Activated CD4-positive, CD25-positive, alpha-beta regulatory T cell treated with anti-CD3 and anti-CD28 coated beads, Interleukin-2, amount 50 U/mL, for 16 hours (primary cell): ENCODE measurements around the gene CNTNAP1.
"Not testable (repeated sequence)": the region's sequence is repeated elsewhere in the genome, so short reads cannot be mapped to it uniquely, and the experiment has no call there.

Source experiments
- DNase-seq: peaks from one replicate; pipeline ENCODE4 v3.0.0-alpha.2; 2020; ENCODE audit warnings: low read depth, low spot score

Gene CNTNAP1

DNA sequence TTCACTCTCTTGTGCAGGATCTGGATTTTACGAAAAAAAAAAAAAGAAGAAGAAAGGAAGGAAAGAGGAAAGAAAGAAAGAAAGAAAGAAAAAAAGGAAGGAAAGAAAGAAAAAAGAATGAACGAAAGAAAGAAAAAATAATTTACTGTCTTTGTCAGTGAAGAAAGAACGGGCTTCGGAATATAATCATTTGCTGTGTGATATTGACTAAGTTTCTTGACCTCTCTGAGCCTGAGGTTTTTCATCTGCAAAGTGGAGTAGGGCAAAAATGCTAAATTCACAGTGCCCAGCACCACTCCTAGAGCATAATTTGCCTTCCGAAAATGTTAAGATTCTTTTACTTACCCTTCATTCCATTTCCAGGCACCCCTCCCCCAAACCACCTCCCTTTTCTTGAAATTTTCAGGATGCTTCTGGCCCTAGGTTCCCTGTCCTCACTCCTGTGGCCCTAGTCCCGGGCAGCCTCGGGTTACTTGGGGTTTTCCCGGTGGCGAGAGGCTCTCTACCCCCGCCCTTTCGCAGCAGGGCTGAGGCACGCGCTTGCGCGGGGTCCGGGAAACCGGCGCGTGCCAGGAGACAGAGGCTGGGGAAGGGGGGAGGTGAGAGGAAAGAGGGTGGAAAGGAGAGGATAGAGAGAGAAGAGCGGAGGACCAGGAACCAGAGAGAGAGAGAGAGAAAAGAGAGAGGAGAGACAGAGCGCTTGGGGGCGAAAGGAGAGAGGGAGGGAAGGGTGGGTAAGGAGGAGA is at the start of gene CNTNAP1:
TSS of gene CNTNAP1 (plus strand) at position 556 of the 746 bp plus-strand sequence. CDS start 299 bp downstream, outside the sequence.
- DNase-seq, result no peak

DNA sequence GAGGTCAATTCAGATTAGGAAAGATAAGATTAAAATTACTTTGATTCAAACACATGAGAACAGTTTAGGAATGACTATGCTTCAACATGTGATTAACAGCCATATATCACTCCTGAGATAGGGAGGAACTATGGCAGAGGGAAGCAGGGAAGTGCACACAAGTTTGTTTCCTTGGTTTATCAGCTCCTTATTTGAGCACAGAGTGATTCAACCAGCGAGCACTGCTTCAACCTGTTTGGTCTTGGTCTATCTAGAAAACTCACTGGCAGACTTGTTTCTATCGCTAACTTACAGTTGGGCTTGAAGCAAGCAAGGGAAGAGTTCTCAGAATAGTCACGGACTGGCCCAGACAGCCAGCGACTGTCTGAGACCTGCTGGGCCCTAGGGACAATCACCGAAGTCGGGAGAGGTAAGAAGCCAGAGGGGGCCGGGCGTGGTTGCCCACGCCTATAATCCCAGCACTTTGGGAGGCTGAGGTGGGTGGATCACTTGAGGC is 49.3 kb upstream of the CNTNAP1 start:
- DNase-seq, result no peak

DNA sequence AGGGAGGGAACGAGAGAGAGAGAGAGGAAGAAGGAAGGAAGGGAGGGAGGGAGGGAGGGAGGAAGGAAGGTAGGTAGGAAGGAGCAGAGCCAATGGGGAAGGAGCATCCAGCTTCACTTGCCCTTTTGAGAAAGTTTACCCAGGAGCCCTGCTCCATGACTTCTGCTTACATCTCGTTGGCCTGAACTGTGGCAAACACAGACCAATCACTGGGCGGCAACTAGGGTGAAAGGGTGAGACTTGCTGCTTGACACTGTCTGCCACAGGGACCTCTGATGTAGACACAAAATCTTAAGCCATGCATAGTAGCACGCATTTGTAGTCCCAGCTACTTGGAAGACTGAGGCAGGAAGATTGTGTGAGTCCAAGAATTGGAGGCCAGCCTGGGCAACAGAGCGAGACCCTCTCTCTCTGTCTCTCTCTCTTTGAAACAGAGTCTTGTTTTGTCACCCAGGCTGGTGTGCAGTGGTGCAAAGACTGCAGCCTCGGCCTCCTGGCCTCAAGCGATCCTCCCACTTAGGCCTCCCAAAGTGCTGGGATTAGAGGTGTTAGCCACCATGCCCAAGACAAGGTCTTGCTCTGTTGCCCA is 42.7 kb upstream of the CNTNAP1 start:
- no peak for DNase-seq

DNA sequence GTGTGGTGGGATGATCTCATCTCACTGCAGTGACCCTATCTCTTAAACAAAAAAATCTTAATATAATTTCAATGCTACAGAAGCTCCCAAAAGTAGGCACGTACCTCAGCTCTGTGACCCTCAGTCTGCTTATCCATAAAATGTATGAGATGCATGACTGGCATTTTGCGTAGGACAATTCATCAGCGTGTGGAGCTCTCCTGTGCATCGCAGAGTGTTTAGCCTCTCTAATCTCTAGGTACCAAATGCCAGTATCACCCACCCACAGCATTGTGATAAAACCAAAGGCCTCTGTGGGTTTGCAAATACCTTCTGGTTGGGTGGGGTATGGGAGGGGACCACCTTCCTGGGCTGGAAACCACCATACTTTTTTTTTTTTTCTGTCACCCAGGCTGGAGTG is 42.2 kb upstream of the CNTNAP1 start:
- no peak for DNase-seq

DNA sequence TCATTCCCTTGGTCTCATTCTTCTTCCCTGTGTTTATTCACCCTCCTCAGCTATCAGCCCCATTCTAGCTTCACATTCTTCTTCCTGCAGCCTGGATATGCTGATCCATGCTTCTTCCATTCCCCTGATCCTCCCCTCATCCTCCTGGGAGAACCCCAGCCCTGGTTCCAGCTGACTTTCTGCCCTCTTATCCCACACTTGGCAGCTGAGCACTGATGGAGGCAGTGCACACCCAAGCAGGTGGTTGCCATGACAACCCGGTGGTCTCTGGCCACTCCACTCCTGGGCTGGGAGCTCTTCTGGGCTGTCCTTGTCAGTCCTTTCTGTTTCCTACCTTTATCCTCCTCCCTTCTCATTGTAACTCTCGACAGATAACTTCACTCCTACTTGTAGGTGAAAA is 40.0 kb upstream of the CNTNAP1 start:
- DNase-seq, result no peak

DNA sequence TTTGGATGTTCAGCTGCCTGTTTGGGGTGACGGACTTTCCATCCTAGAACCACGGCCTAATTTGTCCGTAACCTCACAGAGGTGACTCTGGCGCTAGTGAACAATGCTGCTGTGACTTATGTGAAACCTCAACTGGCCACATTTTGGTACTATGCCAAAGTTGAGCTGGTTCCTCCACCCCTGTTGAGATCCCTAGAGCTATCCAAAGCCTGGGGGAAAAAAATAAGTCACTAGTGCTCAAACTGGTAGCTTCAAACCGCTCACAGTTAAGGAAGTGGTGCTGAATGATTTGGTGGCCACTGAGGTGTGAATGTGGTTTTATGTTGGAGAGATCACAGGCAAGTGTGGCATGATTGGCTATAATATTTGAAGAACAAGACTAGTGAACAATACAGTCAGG is 34.6 kb upstream of the CNTNAP1 start:
- no peak for DNase-seq

DNA sequence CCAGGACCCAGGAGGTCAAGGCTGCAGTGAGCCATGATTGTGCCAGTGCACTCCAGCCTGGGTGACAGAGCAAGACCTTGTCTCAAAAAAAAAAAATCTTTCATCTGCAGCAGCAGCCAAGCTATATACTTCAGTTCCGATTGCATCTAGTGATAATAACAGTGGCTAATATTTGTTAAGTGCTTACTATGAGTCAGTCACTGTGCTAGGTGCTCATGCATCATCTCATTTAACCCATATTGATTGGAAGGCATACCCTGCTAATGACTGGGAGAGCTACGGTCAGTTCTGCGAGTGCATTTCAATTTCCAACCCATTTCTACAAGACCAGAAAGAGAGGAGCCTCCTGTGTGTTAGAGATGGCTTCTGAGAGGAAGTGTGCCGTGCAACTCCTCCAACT is 30.9 kb upstream of the CNTNAP1 start:
- DNase-seq, result no peak

DNA sequence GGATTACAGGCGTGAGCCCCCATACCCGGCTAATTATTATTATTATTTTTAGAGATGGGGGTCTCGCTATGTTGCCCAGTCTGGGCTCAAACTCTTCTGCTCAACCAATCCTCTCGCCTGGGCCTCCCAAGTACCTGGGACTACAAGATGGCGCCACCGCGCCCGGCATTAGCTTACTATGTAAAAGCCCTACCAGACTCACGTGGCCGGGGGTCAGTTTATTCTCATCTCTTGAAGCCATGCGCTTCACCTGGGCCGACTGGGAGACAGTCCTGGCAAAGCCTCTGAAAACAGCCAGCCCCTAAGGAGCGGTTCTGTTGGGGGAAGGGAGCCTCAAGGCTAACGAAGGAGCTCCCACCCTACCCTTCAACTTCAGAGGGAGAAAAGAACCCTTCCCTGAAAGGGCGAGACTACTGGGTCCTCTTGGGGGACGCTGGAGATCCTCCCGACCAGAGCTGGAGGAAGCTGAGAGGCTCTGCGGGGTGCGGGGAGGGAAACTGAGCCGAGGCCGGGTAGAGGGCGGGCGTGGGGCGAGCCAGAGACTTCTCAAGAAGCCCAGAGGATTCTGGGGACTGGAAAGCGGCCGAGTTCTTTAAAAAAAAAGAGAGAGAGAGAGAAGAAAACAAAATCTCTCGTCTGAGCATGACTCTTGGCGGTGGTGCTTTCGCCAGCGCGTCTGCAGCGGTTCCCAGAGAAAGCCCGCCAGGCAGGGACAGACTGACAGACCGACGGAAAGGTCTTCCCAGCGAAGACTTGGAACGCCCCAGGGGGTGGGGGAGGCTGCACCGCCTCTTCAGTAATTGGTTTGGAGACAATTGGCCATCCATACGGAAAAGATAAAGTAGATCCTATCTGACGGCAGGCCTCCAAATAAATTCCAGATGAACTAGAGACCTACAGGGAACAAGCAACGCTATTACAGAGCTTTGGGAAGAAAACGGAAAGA is 28.9 kb upstream of the CNTNAP1 start:
- DNase-seq, result no peak

DNA sequence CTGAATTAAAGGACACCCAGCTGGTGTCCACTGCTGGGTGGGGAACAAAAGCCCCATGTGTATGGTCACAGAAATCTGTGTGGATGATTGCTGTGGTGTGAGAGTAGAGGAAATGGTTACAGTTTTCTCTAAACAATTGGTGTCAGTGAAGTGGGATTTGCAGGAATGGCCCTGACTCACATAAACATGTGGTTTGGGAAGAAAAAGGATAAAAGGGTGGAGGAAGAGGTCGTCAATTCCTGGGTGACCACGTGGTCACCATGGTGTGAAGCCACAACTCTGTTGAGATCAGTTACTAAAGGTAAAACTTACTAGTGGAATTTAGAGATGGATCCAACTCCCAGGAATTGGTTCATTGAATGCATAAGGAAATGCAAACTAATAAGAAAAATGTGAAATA is 26.8 kb upstream of the CNTNAP1 start:
- no peak for DNase-seq

DNA sequence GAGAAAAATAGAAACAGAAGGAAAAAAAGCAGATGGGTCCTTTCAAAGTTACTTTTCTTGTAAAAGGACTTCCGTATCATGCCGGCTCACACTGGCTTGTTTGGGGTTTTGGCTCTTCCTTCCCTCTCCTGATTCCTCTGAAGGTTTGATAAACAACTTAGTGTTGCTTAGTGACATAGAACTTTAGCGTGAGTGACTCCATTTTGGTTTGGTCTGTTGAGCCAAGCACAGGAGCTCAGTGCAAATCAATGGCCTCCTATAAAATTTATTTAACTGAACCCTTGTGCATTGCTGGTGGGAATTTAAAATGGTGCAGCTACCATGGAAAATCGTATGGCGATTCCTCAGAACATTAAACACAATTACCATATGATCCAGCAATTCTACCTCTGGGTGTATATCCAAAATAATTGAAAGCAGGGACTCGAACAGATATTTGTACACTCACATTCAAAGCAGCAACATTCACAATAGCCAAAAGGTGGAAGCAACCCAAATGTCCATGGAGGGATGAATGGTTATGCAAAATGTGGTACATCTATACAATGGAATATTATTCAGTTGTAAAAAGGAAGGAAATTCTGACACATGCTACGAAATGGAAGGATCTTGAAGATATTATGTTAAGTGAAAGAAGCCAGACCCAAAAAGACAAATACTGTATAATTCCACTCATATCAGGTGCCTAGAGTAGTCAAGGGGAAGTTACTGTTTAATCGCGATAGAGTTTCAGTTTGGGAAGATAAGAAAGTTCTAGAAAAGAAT is 24.3 kb upstream of the CNTNAP1 start:
- DNase-seq, result no peak

DNA sequence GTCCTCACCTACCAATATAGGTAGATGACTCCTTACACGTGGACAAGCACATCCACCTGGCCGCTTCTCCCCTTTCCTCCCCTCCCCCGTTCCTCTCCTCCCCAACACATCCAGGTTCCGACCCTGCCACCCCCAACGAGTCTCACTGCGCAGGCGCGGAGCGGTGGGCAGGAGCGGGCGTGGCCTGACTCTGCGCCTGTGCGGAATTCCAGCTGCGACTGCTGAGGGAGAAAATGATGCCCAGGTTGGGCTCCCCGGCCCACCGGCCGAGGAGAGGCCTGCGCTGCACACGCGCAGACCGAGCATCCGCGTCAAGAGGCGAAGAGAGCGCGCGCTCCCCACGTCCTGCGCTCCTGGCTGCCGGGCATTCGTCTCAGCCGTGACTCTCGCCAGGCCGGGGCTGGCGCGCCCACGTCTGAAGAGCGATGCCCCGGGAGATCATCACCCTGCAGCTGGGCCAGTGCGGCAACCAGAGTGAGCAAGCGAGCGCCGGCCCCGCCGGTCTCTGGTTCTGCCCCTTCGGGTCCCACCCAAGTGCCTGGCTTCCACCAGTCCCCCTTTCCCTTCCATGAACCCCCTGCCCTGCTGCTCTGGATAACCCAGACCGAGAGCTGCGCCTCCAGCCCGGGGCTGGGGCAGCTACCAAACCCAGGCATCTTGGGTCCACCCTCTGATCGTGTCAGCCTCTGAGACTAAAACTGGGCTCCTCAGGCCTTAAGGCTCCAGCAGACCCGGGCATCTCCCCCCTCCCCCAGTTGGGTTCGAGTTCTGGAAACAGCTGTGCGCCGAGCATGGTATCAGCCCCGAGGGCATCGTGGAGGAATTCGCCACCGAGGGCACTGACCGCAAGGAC is 23.0 kb upstream of the CNTNAP1 start, which contains the start of gene TUBG2:
TSS of gene TUBG2 (plus strand) at position 206 of the 853 bp plus-strand sequence. CDS start at position 426, 220 bp downstream.
- no peak for DNase-seq

DNA sequence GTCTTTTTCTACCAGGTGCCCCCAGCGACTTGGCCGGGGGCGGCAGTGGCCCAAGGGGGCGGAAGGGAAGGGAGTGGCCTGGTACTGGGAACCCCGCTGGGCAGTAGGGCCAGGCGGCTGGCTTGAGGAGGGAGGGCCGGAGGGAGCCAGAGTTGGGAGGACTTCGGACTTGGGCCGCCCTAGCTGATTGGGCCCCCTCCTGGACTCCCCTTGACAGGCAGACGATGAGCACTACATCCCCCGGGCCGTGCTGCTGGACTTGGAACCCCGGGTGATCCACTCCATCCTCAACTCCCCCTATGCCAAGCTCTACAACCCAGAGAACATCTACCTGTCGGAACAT is 22.4 kb upstream of the CNTNAP1 start:
- not testable (repeated sequence) for DNase-seq

DNA sequence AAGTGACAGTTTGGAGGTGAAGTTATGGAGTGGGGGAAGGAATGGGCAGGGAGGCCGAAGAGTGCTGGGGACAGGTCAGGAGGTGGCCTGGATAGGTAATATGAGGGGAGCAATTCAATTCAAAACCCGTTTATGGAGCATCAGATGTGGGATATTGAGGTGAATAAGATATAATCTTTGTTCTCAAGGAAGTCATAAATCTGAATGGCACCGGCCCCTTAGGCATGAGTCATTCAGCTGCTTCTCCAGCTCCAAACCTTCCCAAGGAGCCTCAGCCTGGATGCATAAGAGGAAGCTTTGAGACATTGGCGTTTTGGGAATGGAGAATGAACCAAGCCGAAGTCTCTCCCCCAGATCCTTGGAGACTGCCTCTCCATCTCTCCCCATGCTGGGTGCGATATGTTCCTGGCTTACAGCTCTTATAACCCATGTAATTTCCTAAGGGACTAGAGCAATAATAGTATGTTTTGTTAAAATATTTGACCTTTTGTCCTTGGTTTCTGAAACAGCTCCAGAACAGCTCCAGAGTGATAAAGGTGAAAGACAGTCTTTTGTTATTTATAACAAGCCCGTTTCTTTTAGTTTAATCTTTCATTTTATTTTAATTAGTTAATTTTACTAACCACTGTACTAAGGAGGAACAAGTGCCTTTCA is 21.5 kb upstream of the CNTNAP1 start:
- no peak for DNase-seq

DNA sequence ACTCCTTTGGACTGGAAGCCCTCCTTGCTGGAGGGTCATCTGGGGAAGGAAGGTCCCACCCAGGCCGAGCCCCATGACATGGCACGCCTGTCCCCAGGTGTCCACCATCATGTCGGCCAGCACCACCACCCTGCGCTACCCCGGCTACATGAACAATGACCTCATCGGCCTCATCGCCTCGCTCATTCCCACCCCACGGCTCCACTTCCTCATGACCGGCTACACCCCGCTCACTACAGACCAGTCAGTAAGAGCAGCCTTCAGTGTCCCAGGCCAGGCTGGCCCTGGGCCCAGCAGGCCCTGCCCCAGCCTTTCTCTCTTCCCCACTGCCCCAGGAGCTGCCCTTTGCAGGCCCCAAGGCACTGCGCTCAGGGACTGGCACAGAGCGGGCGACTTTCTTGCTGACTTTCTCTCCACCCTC is 16.7 kb upstream of the CNTNAP1 start:
- DNase-seq, result no peak

DNA sequence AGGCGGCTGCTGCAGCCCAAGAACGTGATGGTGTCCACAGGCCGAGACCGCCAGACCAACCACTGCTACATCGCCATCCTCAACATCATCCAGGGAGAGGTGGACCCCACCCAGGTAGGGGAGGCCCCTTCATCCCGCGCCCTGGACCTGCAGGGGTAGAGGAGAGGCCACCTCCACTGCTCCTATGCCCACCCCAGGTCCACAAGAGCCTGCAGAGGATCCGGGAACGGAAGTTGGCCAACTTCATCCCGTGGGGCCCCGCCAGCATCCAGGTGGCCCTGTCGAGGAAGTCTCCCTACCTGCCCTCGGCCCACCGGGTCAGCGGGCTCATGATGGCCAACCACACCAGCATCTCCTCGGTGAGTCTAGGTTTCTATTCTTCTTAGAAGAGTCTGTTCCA is 16.2 kb upstream of the CNTNAP1 start:
- DNase-seq, result not testable (repeated sequence)

DNA sequence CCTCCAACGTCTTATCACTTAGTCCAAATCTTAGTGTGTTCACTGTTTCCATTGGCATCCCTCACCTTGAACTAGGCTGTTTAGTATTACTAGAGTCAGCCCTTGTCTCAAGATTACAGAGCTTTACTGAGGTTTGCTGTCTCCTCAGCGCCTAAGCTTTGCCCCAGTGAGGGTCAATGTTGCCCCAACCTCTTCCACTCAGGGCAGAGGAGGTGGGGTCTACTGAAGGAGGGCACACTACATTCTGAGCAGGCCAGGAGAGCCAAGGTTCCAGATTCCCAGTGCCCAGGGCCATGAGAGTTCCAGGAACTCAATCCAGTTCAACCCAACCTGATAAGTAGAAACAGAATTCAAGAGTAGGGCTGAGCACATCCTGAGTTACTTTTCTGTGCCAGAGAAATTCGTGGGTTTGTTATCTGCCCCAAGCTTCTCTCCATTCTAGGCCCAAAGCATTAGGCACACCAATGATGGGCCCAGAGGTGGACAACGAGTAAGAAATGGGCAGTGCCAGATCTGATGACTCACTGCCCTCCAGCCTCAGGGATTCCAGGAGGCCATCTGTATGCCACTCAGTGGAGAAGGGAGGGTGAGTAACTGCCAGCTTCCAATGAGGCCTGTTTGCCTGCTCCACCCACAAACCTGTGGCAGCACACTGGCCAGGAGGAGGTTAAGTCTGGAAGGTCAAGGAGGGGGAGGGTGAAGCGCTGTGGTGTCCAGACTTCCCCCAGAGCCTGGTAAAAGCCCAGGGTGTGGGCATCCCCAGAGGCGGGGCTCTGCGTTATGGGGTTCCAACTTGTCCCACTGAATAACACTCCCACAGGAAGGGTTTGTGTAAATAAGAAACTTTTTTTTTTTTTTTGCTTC is 15.0 kb upstream of the CNTNAP1 start:
- no peak for DNase-seq

DNA sequence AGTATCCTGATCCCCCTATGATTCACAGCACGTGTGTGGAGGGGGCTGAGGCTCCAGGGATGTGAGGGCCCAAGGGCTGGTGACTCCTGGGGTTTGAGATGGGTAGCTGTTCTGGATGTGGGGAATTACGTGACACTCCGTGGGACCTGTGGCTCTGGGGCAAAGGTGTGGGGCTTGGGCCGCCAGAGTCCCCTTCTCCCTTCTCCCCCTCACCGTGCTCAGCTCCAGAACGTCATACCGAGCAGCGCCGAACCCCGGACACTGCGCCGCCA is 12.7 kb upstream of the CNTNAP1 start:
- no peak for DNase-seq

DNA sequence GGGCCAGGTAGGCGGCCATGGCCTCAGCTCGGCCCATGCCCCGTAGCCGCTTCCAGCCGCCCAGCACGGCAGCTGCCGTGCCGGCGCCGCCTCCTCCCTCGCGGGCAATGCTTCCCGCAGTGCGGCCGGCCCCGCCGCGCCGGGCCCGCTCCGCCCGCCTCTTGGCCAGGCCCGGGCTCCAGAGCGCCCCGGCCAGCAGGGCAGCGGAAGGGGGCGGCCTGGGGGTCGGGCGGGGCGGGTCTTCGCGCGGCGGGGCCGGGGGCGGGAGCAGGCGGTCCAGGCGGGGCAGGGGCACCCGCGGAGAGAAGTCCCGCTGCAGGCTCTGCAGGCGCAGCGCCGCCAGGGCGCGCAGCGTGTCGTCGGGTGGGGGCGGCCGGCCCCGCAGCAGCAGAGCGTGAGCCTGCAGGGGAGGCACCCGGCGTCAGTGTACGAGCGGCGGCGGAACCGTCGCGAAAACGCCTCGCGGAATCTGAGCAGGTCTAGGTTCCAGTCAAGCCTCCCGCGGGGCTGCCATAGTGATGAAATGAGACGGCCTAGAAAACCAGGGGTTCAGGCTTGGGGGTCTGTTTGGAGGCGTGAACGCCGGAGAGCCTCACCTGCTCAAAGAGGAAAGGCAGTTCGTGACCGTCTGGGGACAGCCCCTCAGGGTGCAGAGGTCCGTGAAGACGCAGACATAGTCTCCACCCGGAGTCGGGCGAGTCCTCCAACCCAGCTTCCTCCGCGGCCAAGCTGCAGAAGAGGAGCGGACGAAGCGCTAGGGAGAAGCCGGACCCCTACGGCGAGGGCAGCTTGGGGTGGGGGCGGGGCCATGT is 12.1 kb upstream of the CNTNAP1 start:
- DNase-seq, result no peak
